Sigmoid colon (tissue), 7 donors: Measurements from ENCODE around the gene FRMD8. TPM values are rescaled to one million over a fixed set of nuclear protein-coding genes. Genes with fewer than 3 reads are reported as not detected.
A peak's percentile ranks its signal among the peaks of the same experiment; 100 is the strongest.

Experiments
- DNase-seq: peaks from one replicate; pipeline ENCODE4 v3.0.0-alpha.2; 2019
- H3K27ac ChIP-seq, 4 donors: fragments of 200-600 bp; sonication (generic); one replicate each; pipeline ENCODE4 v1.5.1; 2016 to 2019; ENCODE audit warnings: mild to moderate bottlenecking in 1 of 4
- H3K27me3 ChIP-seq, 3 donors: fragments of 200-600 bp; sonication (generic); one replicate each; pipeline ENCODE4 v1.5.1; 2019; ENCODE audit warnings: mild to moderate bottlenecking in 1 of 3
- H3K36me3 ChIP-seq, 4 donors: fragments of 200-600 bp; sonication (generic); one replicate each; pipeline ENCODE4 v1.5.1; 2016 to 2019
- H3K4me1 ChIP-seq, 4 donors: fragments of 200-600 bp; sonication (generic); one replicate each; pipeline ENCODE4 v1.5.1; 2017 to 2019
- H3K4me3 ChIP-seq, 4 donors: fragments of 200-600 bp; sonication (generic); one replicate each; pipeline ENCODE4 v1.5.1; 2017 to 2019; ENCODE audit warnings: mild to moderate bottlenecking in 2 of 4, moderate library complexity in 1 of 4
- H3K9me3 ChIP-seq, 4 donors: fragments of 200-600 bp in 3 of 4; sonication (generic) in 3 of 4; one replicate each; pipeline versions ENCODE4 v1.5.1 to v1.6.1; 2013 to 2019
- EP300 ChIP-seq, 4 donors: sonication (generic); formaldehyde crosslinking; IDR thresholded peaks; one replicate each; pipeline ENCODE4 v1.6.1; 2017; ENCODE audit warnings: antibody characterized with exemption in 4 of 4
- POLR2A ChIP-seq, 2 donors: fragments of 450-650 bp; IDR thresholded peaks; one replicate each; pipeline ENCODE4 v1.6.1; 2016; ENCODE audit warnings: antibody characterized with exemption in 2 of 2, mild to moderate bottlenecking in 2 of 2, moderate library complexity in 2 of 2
- POLR2AphosphoS5 ChIP-seq, 4 donors: sonication (generic); formaldehyde crosslinking; IDR thresholded peaks; one replicate each; pipeline ENCODE4 v1.6.1; 2017; ENCODE audit warnings: antibody characterized with exemption in 4 of 4
- WGBS, 2 donors: extraction: QIAGEN DNeasy Blood & Tissue Kit; methylation state at CpG; one replicate each; pipeline ENCODE4 v1.1.7; 2013; 5-methylcytosine and 5-hydroxymethylcytosine counted together
- intact Hi-C: fragments of 100-400 bp; cut with DNase I; formaldehyde crosslinking; loops from one replicate; pipeline ENCODE4 v1.15.1; 2023
- polyA plus RNA-seq, 3 donors: library from polyadenylated mRNA; stranded (reverse); fragments of 200-250 nt; gene quantifications; one replicate each; pipeline ENCODE4 v1.2.3, GENCODE V29; 2013
- total RNA-seq, 4 donors: library from RNA; depleted of rRNA; stranded (reverse); fragments of >200 nt; gene quantifications; one replicate each; pipeline ENCODE4 v1.1.0, GENCODE V29; 2016
- TF ChIP-seq, protein P1 (sequence below), 4 experiments: fragments of 450-650 bp in 3 of 4; fragments of 200-600 bp in 1 of 4; IDR thresholded peaks; one replicate each; pipeline ENCODE4 v1.5.1; 2016 to 2019; ENCODE audit warnings: antibody characterized with exemption in 4 of 4, mild to moderate bottlenecking in 3 of 4, moderate library complexity in 2 of 4
- donor health status: healthy with polysubstance abuse.
- donor health status: Bipolar disorder and iron deficiency.
- donor health status: healthy.

FRMD8 gene
- total and polyA plus RNA-seq, 7 donors = 10.7 to 29.0 (median 21.6) TPM

GRCh38 chr11:65419772-65420481, 33.5 kb downstream of the FRMD8 start:
- TF ChIP-seq POLR2AphosphoS5 (IDR thresholded peaks at IDR 0.05) (peak; percentile 83 to 97 (median 88)), EP300 (IDR thresholded peaks at IDR 0.05) (peak; percentile 48 to 98 (median 83)), POLR2A (IDR thresholded peaks at IDR 0.05) (peak; percentile 64)
- TF ChIP-seq, protein P1, sequence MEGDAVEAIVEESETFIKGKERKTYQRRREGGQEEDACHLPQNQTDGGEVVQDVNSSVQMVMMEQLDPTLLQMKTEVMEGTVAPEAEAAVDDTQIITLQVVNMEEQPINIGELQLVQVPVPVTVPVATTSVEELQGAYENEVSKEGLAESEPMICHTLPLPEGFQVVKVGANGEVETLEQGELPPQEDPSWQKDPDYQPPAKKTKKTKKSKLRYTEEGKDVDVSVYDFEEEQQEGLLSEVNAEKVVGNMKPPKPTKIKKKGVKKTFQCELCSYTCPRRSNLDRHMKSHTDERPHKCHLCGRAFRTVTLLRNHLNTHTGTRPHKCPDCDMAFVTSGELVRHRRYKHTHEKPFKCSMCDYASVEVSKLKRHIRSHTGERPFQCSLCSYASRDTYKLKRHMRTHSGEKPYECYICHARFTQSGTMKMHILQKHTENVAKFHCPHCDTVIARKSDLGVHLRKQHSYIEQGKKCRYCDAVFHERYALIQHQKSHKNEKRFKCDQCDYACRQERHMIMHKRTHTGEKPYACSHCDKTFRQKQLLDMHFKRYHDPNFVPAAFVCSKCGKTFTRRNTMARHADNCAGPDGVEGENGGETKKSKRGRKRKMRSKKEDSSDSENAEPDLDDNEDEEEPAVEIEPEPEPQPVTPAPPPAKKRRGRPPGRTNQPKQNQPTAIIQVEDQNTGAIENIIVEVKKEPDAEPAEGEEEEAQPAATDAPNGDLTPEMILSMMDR (IDR thresholded peaks at IDR 0.05) = no peak
- Histone ChIP-seq H3K4me1 (peaks cover 0 to 63% (median 60%) of the 10 kb centered on the region in 4 donors), H3K4me3 (peak overlapping the region; percentile 27 to 88 (median 55)), H3K36me3 (peaks cover 0 to 18% (median 9%) of the 10 kb centered on the region in 4 donors), H3K9me3 (no peaks in the 10 kb centered on the region), H3K27me3 (no peaks in the 10 kb centered on the region), H3K27ac (peak overlapping the region; percentile 97 to 100 (median 100))
- DNase-seq = peak; percentile 98
- 1 to 2% methylated on average over 6 of the region's 6 CpGs for WGBS, 2 donors
- intact Hi-C loops = loop anchor here (1.0 to 5.0 kb wide), 2 partner anchors 77 to 152 kb away; partner anchors contain the start of genes FAM89B and ZNRD2

- no peak for DNase-seq
- intact Hi-C loops = loop anchor here (5.0 kb wide), 1 partner anchor 152 kb away; the partner anchor contains the start of genes FAM89B and ZNRD2
- Histone ChIP-seq H3K36me3 (peaks cover under 1 to 24% (median 12%) of the 10 kb centered on the region in 4 donors), H3K4me3 (peak overlapping the region; percentile 1 to 88 (median 78)), H3K27ac (peak overlapping the region; percentile 97 to 100 (median 100)), H3K27me3 (no peaks in the 10 kb centered on the region), H3K4me1 (peaks cover 0 to 63% (median 60%) of the 10 kb centered on the region in 4 donors), H3K9me3 (no peaks in the 10 kb centered on the region)
- WGBS, 2 donors = 67 to 79% methylated on average over 2 of the region's 2 CpGs
- TF ChIP-seq, protein P1 (IDR thresholded peaks at IDR 0.05) = no peak
- no peak for TF ChIP-seq EP300 (IDR thresholded peaks at IDR 0.05)
- no peak for TF ChIP-seq POLR2A (IDR thresholded peaks at IDR 0.05)
- no peak for TF ChIP-seq POLR2AphosphoS5 (IDR thresholded peaks at IDR 0.05)
Measured at GRCh38 chr11:65420506-65420905, 34.1 kb downstream of the FRMD8 start.

DNA sequence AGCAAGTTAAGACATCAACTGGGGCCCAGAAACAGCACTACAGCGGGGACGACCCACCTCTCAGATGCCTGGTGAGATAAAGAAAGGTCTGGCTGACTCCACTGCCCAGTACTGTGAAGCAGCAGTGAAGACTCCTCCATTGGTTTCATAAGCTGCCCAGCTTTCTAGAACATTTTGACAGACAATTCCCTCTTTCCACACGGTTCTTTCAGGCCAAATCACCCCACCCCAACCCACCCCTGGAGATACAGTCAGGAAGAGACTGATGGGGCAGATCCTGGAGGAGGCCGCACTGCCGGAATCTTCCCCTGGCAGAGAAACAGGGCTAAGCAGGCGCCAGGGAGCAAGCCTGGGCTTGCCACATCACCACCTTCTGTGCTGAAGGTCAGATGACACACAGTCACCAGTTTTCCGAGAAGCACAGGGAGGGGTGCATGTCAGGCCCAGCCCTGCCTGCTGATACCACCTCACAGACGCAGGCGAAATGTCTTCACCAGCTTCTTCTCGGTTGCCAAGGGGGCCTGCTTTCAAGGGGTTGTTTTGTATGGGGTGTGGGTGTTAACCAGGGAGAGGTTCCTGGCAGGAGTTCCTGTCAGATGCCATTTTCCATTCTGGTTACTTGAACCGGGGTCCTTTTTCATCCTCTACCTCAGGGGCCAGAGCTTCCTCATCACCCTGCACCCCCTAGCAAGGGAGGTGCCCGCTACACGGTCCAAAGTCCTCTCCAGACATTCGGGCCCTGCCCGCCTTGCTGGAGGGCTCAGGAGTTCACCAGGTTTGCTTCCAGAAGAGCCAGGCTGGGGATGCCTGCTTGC, 34.7 kb downstream of the FRMD8 start:
- H3K9me3 ChIP-seq = no peaks in the 10 kb centered on the region
- peak; percentile 98 for DNase-seq
- peaks cover 5 to 30% (median 16%) of the 10 kb centered on the region in 4 donors for H3K36me3 ChIP-seq
- peaks cover 0 to 57% (median 55%) of the 10 kb centered on the region in 4 donors for H3K4me1 ChIP-seq
- peak overlapping the region; percentile 74 to 88 (median 78) for H3K4me3 ChIP-seq
- no peaks in the 10 kb centered on the region for H3K27me3 ChIP-seq
- H3K27ac ChIP-seq = peak overlapping the region; percentile 97 to 100 (median 100)
- intact Hi-C loops = loop anchor here (5.0 kb wide), 1 partner anchor 151 kb away; the partner anchor contains the start of genes FAM89B and ZNRD2
- 2 to 6% methylated on average over 15 of the region's 15 CpGs for WGBS, 2 donors
- TF ChIP-seq, protein P1 (IDR thresholded peaks at IDR 0.05) = no peak
- TF ChIP-seq EP300 (IDR thresholded peaks at IDR 0.05) (peak; percentile 94 to 100 (median 98)), POLR2AphosphoS5 (IDR thresholded peaks at IDR 0.05) (peak; percentile 95 to 100 (median 98)), POLR2A (IDR thresholded peaks at IDR 0.05) (peak; percentile 59 to 66)

DNA sequence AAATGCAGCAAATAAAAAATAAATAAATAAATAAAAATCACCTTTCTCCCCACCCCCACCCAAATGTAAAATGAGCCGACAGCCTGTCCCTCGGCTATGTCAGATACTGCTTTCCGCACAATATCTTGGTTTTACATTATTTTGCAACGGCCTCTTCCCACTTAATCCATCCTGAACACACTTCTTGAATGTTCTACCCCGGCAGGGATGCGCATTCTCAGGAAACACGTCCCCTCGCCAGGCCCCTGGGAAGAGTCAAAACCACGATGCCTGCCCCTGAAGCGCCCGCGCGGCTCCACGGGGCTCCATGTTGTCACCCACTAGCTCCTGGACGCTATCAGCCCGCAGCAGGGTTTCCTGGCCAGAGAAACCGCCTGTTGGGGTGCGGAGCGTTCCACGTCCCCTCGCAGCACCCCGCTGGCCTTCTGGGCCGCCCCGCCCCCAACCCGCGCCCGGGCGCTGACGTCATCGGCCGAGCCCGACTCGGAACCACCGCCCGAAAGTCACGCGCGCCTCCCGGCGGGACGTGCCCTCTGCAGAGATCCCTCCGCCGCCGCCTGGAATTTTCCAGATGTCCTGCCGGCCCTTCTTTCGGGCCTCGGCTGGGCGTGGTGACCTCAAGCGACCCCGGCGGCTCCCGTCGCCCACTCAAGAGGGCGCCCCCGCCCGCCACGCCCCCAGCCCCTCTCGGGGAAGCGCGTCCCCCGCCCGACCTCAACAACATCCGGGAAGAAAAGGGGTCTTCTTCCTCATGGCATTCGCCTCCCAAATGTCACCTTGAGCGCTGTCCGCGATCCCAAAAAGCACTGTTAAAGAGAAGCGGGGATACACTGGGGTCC, 35.6 kb downstream of the FRMD8 start:
- Histone ChIP-seq H3K9me3 (no peaks in the 10 kb centered on the region), H3K36me3 (peaks cover 6 to 39% (median 24%) of the 10 kb centered on the region in 4 donors), H3K27me3 (no peaks in the 10 kb centered on the region), H3K4me3 (peak overlapping the region; percentile 74 to 88 (median 78)), H3K4me1 (peaks cover 0 to 57% (median 52%) of the 10 kb centered on the region in 4 donors), H3K27ac (peak overlapping the region; percentile 97 to 100 (median 100))
- WGBS, 2 donors = 0 to 1% methylated on average over 68 of the region's 68 CpGs
- intact Hi-C loops = loop anchor here (1.0 to 5.0 kb wide), 2 partner anchors 55 to 150 kb away; partner anchors contain the start of genes FAM89B and ZNRD2
- TF ChIP-seq POLR2AphosphoS5 (IDR thresholded peaks at IDR 0.05) = peak; percentile 95 to 99 (median 96)
- peak; percentile 86 to 92 for TF ChIP-seq POLR2A (IDR thresholded peaks at IDR 0.05)
- TF ChIP-seq, protein P1 (IDR thresholded peaks at IDR 0.05) = no peak
- peak; percentile 93 to 100 (median 97) for TF ChIP-seq EP300 (IDR thresholded peaks at IDR 0.05)
- DNase-seq = peak; percentile 99
